ENCODE results near the gene FKBP6. TPM values are rescaled to one million over a fixed set of nuclear protein-coding genes. Genes with fewer than 3 reads are reported as not detected.
A peak's percentile ranks its signal among the peaks of the same experiment; 100 is the strongest.
"Not testable (repeated sequence)": the region's sequence is repeated elsewhere in the genome, so short reads cannot be mapped to it uniquely, and the experiment has no call there.

Gene FKBP6, protein sequence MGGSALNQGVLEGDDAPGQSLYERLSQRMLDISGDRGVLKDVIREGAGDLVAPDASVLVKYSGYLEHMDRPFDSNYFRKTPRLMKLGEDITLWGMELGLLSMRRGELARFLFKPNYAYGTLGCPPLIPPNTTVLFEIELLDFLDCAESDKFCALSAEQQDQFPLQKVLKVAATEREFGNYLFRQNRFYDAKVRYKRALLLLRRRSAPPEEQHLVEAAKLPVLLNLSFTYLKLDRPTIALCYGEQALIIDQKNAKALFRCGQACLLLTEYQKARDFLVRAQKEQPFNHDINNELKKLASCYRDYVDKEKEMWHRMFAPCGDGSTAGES
- total RNA-seq, result not detected

DNA sequence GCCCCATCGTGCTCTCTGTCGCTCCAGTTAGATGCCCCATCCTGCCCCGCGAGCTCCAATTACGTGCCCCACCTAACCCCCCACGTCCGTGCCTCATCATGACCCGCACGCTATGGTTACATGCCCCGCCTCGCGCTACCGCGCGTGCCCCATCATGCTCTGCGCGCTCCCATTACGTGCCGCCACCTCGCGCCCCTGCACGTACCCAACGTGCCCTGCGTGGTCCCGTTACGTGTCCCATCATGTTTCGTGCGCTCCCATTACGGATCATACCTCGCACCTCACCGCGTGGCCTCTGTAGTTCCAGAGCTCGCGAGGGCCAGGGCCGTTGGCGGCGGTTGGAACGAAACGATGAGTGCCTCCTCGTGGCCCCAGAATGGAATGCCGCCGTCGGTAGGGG, at the start of gene FKBP6, which contains the start of gene TRIM50:
Gene FKBP6 (plus strand): TSS at position 240 of the 400 bp plus-strand sequence. CDS start 268 bp downstream, outside the sequence.
Gene TRIM50 (minus strand): TSS at position 161 of the 400 bp plus-strand sequence. CDS start 3,295 bp downstream, outside the sequence.
- H3K36me3 Mint-ChIP-seq; POLR2A ChIA-PET; intact Hi-C loops (cut with micrococcal nuclease); H3K4me1 Mint-ChIP-seq (ENCODE audit: low read depth); H3K9me3 Mint-ChIP-seq; H3K27me3 Mint-ChIP-seq; H3K27ac Mint-ChIP-seq; DNase-seq; CTCF ChIA-PET; H3K4me3 Mint-ChIP-seq: not testable (repeated sequence)

DNA sequence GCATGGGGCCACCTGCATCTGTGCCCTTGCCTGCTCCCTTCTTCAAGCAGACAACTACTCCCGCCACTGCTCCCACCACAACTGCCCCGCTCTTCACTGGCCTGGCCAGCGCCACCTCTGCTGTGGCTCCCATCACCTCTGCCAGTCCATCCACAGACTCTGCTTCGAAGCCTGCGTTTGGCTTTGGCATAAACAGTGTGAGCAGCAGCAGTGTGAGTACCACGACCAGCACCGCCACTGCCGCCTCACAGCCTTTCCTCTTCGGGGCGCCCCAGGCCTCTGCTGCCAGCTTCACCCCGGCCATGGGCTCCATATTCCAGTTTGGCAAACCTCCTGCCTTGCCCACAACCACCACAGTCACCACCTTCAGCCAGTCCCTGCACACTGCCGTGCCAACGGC, 30.7 kb upstream of the FKBP6 start:
- CTCF ChIA-PET; DNase-seq; H3K4me1 Mint-ChIP-seq (ENCODE audit: low read depth); intact Hi-C loops (cut with micrococcal nuclease); H3K9me3 Mint-ChIP-seq; H3K36me3 Mint-ChIP-seq; POLR2A ChIA-PET; H3K4me3 Mint-ChIP-seq; H3K27ac Mint-ChIP-seq; H3K27me3 Mint-ChIP-seq: not testable (repeated sequence)

DNA sequence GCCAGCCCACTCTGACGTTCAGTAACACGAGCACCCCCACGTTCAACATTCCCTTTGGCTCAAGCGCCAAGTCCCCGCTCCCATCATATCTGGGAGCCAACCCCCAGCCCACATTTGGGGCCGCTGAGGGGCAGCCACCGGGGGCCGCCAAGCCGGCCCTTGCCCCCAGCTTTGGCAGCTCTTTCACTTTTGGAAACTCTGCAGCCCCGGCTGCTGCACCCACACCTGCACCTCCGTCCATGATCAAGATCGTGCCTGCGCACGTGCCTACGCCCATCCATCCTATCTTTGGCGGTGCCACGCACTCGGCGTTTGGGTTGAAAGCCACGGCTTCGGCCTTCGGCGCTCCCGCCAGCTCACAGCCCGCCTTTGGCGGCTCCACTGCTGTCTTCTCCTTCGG, 30.3 kb upstream of the FKBP6 start:
- DNase-seq; POLR2A ChIA-PET; H3K4me1 Mint-ChIP-seq (ENCODE audit: low read depth); intact Hi-C loops (cut with micrococcal nuclease); H3K4me3 Mint-ChIP-seq; H3K36me3 Mint-ChIP-seq; CTCF ChIA-PET; H3K9me3 Mint-ChIP-seq; H3K27ac Mint-ChIP-seq; H3K27me3 Mint-ChIP-seq: not testable (repeated sequence)

DNA sequence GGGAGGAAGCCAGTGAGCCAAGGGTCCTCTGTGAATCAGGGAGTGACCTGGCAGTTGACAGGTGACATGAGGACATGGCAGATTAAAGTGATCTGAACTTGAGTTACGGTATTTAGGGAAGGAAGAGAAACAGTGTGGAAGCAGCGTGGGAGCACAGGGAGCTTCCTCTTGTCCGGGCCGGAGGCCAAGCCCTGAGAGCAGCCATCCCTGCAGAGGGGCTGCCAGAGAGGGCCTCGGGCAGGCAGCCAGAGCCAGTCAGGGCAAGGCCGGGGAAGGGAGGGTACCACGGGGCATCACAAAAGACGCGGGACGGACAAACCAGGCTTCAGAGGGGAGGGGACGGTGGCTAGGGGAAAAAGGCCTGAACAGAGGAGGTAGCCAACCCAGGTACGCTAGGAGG, 28.1 kb upstream of the FKBP6 start:
- H3K9me3 Mint-ChIP-seq; H3K4me3 Mint-ChIP-seq; CTCF ChIA-PET; H3K4me1 Mint-ChIP-seq (ENCODE audit: low read depth); POLR2A ChIA-PET; H3K27ac Mint-ChIP-seq; DNase-seq; H3K27me3 Mint-ChIP-seq; intact Hi-C loops (cut with micrococcal nuclease): not testable (repeated sequence)
- peaks cover 11% of the 10 kb centered on the region for H3K36me3 Mint-ChIP-seq

DNA sequence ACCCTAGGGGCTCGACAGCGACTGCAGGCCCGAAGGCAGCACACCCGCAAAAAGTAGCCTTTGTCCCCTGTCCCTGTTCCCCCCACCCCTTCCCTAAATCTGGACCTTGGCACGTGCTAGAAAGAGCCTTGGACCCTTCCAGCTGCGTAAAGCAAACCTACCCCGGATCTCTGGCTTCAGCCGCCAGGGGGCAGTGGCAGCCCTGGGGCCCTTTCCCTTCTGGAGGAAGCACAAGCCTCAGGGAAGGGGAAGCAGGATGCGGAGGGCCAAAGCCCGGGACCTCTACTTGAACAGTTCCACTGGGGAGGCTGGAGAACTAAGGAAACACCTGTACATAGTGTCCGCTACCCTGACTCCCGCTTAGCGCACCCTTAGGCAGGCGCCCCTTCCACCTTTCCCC, 26.9 kb upstream of the FKBP6 start:
- H3K9me3 Mint-ChIP-seq; DNase-seq; H3K4me3 Mint-ChIP-seq; POLR2A ChIA-PET; intact Hi-C loops (cut with micrococcal nuclease); H3K27me3 Mint-ChIP-seq; CTCF ChIA-PET; H3K4me1 Mint-ChIP-seq (ENCODE audit: low read depth); H3K27ac Mint-ChIP-seq: not testable (repeated sequence)
- H3K36me3 Mint-ChIP-seq, result peaks cover 15% of the 10 kb centered on the region

DNA sequence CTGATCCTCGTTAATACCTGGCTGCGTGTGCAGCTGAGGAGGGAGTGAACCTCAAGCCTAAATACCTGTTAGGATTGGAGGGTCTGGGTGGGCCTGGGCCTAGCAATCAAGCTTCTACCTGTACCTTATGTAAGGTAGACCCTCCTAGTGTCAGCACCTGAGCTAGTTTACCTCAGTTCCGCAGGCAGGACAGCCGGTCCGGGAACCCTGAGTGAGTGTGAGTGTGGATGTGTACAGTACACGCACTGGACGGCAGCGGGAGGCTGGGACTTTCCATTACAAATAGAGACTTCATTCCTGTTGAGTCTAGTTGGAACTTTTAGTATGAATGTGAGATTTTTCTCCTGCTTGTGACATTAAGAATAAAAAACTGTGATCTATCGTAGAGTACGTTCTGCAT, 25.1 kb upstream of the FKBP6 start:
- intact Hi-C loops (cut with micrococcal nuclease); CTCF ChIA-PET; H3K4me3 Mint-ChIP-seq; DNase-seq; POLR2A ChIA-PET; H3K9me3 Mint-ChIP-seq; H3K27me3 Mint-ChIP-seq; H3K27ac Mint-ChIP-seq: not testable (repeated sequence)
- H3K36me3 Mint-ChIP-seq, result peaks cover 27% of the 10 kb centered on the region
- peaks cover 18% of the 10 kb centered on the region for H3K4me1 Mint-ChIP-seq (ENCODE audit: low read depth)

DNA sequence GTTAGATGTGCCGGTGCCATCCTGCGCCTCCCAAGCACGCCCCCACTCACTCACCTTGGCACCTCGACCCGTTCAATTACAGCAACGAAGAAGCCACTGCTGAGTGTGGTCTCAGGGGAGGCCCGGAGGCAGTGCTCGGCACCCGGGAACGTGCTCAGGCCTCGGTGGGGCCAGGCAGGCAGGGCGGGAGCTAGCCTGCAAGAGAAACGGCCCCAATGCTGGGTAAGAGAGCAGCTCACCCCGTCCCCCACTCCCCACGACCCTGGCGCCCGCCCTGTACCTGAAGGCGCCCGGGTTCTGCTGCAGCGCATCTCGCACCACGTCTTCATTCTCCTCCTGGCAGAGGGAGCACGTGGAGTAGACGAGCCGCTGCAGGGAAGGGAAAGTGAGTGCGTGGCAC, 24.4 kb upstream of the FKBP6 start:
- H3K36me3 Mint-ChIP-seq, result peaks cover 32% of the 10 kb centered on the region
- H3K9me3 Mint-ChIP-seq, result no peaks in the 10 kb centered on the region
- peaks cover 22% of the 10 kb centered on the region for H3K4me1 Mint-ChIP-seq (ENCODE audit: low read depth)
- no peak overlapping the region for H3K4me3 Mint-ChIP-seq
- POLR2A ChIA-PET, result no interaction called here
- intact Hi-C loops (cut with micrococcal nuclease), result no loop called here
- H3K27me3 Mint-ChIP-seq, result no peaks in the 10 kb centered on the region
- DNase-seq, result no peak
- H3K27ac Mint-ChIP-seq, result no peak overlapping the region
- CTCF ChIA-PET, result no interaction called here

DNA sequence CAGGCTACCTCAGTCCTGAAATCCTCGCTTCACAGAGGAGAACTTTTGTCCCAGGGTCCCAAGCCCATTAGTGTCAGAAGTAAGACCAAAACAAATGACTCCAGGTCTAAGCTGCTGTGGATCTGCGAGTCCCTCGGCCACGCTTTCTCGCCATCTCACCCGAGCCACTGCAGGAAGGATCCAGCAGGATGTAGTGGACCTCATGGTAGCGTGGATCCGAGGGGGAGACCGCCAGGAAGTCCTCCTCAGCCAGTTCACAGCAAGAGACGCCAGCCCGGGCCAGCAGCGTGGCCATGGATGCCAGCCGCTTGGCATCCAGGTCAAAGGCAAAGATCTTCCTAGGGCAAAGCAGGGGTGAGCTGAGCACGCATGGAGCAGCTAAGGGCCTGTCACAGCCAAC, 23.9 kb upstream of the FKBP6 start:
- H3K27ac Mint-ChIP-seq, result no peak overlapping the region
- no peak overlapping the region for H3K4me3 Mint-ChIP-seq
- H3K27me3 Mint-ChIP-seq, result no peaks in the 10 kb centered on the region
- no peaks in the 10 kb centered on the region for H3K9me3 Mint-ChIP-seq
- ChIA-PET POLR2A (interaction anchor here (0.5 kb wide), 1 partner anchor 381 kb away, joined by 3 read pairs; no protein-coding TSS in a partner anchor), CTCF (no interaction called here)
- H3K36me3 Mint-ChIP-seq, result peaks cover 33% of the 10 kb centered on the region
- peaks cover 23% of the 10 kb centered on the region for H3K4me1 Mint-ChIP-seq (ENCODE audit: low read depth)
- DNase-seq, result no peak
- intact Hi-C loops (cut with micrococcal nuclease), result no loop called here

DNA sequence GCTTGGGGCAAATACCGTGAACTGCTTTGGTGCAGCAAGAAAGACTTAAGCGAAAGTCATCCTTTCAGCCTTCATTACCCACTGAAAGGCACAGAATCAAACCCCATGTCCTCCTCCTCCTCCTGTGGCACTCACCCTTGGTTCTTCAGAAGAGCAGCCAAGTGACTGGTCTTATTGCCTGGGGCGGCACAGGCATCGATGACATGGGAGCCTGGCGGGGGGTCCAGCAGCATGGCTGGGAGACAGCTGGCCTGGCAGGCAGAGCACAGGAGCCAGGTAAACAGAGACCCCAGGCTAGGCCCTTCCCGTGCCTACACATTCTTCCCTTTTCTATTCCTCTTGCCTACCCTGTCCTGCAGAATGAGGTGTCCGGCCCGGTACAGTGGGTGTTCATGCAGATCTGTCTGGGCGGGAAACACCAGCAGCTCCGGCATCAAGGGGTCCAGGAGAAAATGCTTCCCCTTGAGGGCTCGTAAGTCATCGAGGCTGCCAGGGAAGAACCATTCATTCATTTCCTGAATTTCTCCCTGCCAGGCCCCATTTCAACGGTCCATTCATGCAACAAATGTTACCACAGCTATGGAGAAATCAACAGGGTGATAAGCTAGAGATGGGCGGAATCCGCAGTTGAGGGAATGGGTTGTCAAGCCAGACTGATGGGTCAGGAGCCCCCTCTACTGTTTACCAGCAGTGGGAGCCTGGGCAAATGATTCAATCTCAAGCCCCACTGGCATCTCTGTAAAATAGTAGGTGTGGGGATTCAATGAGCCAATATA, 23.2 kb upstream of the FKBP6 start:
- POLR2A ChIA-PET; H3K27ac Mint-ChIP-seq; DNase-seq; intact Hi-C loops (cut with micrococcal nuclease); H3K9me3 Mint-ChIP-seq; CTCF ChIA-PET; H3K27me3 Mint-ChIP-seq; H3K4me3 Mint-ChIP-seq: not testable (repeated sequence)
- H3K36me3 Mint-ChIP-seq, result peaks cover 33% of the 10 kb centered on the region
- H3K4me1 Mint-ChIP-seq (ENCODE audit: low read depth), result peaks cover 26% of the 10 kb centered on the region

DNA sequence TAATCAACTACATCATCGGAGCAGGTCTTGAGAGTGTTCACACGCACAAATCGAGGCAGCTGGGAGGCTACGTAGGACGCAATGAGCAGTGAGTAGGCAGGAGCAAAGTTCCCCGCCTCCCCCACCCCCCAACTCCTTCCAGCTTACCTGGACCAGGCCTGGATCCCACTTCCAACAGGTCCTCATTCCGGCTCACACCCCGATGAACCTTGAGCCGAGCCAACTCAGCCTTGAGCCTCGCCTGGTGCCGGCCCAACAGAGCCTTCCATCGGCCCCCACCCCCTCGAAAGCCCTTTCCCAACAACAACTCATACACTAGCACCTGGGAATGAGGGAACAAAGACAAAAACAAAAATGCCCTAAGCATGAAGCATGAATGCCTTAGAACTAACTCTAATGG, 20.5 kb upstream of the FKBP6 start:
- ChIA-PET POLR2A (no interaction called here), CTCF (no interaction called here)
- intact Hi-C loops (cut with micrococcal nuclease), result no loop called here
- peak overlapping the region; percentile 88 for H3K27ac Mint-ChIP-seq
- H3K9me3 Mint-ChIP-seq, result no peaks in the 10 kb centered on the region
- no peak for DNase-seq
- peaks cover 26% of the 10 kb centered on the region for H3K4me1 Mint-ChIP-seq (ENCODE audit: low read depth)
- peaks cover 33% of the 10 kb centered on the region for H3K36me3 Mint-ChIP-seq
- no peaks in the 10 kb centered on the region for H3K27me3 Mint-ChIP-seq
- H3K4me3 Mint-ChIP-seq, result peak overlapping the region; percentile 98

DNA sequence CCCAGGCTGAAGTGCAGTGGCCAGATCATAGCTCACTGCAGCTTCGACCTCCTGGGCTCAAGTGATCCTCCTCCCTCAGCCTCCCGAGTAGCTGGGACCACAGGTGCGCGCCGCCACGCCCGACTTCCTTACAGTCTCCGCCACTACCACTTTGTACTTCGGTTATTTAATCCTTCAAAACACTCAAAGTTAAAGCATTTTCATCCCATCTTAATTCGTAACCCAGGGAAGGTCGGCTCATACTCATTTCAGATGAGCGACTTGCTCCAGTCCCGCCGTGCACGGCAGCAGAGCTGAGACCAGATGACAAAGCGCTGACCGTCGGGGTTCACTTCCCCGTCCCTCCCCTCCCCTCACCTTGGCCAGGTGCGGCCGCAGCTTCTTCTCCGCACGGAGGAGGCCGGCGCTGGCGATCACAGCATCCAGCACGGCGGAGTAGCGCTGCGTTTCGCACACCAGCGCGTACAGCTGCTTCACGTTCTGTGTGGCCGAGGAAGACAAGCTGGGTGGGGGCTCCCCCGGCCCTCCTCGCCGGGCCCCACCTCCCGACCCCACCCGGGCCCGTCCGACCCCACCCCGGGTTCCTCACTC, 19.8 kb upstream of the FKBP6 start:
- Mint-ChIP-seq H3K4me1 (ENCODE audit: low read depth) (peaks cover 26% of the 10 kb centered on the region), H3K27ac (peak overlapping the region; percentile 88), H3K36me3 (peaks cover 30% of the 10 kb centered on the region), H3K27me3 (no peaks in the 10 kb centered on the region), H3K4me3 (peak overlapping the region; percentile 98), H3K9me3 (no peaks in the 10 kb centered on the region)
- intact Hi-C loops (cut with micrococcal nuclease), result no loop called here
- POLR2A ChIA-PET, result no interaction called here
- CTCF ChIA-PET, result interaction anchor here (2.2 kb wide), 1 partner anchor 16 kb away, joined by 6 read pairs; no protein-coding TSS in a partner anchor
- DNase-seq, result no peak

DNA sequence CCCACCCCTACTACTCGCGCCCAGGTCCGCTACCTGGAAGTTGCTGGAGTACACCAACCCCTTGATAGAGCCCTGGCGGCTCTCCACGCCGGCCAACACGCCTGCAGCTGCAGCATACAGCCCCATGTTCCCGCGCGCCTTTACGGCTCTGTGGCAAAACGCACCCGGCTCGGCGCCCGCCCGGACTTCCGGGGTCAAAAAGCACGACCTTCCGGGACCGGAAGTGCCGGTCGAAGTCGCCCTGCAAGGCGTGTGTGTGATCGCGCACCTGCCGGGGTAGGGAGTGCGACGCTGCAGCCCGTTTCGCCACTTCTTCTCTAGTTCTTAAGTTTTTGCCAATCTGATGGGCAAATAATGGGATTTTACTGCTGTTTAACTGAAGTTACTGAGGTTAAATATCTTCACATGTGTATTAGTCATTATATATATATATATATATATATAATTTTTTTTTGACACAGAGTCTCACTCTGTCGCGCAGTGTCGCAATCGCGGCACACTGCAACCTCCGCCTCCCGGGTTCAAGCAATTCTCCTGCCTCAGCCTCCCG, 19.2 kb upstream of the FKBP6 start, which contains the start of gene NSUN5:
Gene NSUN5 (minus strand): TSS at position 162 of the 550 bp plus-strand sequence. CDS start 36 bp downstream, at position 126.
- ChIA-PET CTCF (interaction anchor here (2.2 kb wide), 1 partner anchor 15 kb away, joined by 6 read pairs; no protein-coding TSS in a partner anchor), POLR2A (no interaction called here)
- Mint-ChIP-seq H3K4me3 (peak within 1 kb of the TSS; percentile 98), H3K27ac (peak within 1 kb of the TSS; percentile 88), H3K4me1 (ENCODE audit: low read depth) (peaks cover 26% of the 10 kb centered on the region), H3K9me3 (no peaks in the 10 kb centered on the region), H3K36me3 (peaks cover 27% of the 10 kb centered on the region), H3K27me3 (no peaks in the 10 kb centered on the region)
- peak; percentile 96 for DNase-seq
- intact Hi-C loops (cut with micrococcal nuclease), result no loop called here
